ENCODE results near the gene TCP1.
"Not testable (repeated sequence)": the region's sequence is repeated elsewhere in the genome, so short reads cannot be mapped to it uniquely, and the experiment has no call there.

Gene TCP1

DNA sequence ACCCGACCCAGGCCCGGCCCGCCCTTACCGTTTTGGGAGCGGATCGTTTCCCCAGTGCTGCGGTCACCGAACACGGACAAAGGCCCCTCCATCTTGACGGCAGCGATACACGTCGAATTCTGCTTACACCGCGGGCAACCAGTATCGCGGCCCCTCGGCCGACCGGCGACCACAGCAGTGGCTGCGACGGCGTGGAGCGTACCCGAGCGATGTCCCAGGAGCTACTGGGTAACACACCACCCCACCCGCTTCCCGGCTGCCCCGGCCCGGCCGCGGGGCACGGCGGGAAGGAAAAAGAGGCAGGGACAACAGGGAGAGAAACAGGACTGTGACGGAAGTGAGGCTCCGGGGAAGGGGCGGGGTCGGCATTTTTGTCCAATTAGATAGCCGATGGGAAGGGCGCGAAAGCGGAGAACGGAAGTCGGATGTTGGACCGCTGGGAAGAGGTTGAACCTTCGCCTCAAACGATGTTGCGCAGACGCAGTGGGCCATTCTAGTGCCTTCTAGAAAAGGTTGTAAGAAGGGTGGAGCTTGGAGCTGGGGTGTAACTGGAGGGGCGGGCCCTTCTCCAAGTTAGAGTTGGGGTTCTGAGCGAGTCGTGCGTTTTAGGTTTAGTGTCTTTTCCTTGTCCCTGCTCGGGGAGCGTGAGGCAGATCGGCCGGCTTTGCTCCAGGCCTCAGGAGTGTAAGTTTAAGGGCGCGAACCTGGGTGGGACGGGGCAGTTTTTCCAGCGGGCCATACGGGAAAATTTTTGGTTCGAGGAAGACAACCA, at the start of gene TCP1:
TCP1 (minus strand) TSS at position 226 of the 772 bp plus-strand sequence; CDS start at position 92, 134 bp downstream.
- peak; percentile 99 for DNase-seq

DNA sequence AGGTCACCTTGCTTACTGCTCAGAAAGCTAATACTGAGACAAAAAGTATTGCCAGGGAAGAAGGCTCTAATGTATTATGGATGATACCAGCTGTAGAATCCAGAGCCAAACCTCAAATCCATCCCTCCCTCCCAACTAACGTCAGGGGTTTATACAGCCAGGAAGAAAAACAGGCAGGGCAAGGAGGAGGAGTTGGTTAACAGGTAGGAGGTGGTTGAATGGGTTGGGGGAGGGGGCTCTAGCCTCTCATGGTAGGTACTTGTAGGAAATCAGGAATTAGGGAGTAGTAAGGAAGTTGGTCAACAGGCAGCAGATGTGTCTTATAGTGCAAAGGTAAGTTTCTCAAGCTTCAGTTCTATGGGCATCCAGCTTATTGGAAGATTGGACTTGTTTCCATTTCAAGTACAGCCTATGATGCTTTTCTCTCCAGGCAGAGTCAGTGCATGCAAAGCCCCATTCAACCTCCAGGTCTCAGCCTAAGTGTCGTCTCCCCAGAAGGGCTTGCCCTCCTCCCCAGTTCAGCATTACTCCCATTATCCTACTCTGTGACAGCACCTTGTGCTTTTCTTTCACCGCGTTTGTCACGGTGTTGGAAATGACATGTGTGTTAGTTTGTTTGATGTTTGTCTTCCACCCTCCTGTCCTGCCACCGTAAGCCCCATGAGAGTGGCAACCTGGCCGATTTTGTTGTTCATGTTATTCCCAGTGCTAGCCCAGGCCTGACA, 48.8 kb upstream of the TCP1 start:
- DNase-seq, result no peak

DNA sequence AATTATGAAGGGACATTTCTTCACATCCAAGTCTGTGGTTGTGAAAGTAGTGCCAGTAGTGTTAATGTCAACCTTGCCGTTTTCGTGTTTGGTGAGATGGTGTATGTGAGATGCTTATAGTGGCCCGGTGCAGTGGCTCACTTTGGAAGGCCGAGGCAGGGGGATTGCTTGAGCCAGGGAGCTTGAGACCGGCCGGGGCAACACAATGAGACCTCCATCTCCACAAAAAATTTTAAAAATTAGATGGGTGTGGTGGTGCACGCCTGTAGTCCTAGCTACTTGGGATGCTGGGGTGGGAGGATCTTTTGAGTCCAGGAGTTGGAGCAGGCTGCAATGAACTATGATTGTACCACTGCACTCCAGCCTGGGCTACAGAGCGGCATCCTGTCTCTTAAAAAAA, 48.1 kb upstream of the TCP1 start:
- DNase-seq, result no peak

DNA sequence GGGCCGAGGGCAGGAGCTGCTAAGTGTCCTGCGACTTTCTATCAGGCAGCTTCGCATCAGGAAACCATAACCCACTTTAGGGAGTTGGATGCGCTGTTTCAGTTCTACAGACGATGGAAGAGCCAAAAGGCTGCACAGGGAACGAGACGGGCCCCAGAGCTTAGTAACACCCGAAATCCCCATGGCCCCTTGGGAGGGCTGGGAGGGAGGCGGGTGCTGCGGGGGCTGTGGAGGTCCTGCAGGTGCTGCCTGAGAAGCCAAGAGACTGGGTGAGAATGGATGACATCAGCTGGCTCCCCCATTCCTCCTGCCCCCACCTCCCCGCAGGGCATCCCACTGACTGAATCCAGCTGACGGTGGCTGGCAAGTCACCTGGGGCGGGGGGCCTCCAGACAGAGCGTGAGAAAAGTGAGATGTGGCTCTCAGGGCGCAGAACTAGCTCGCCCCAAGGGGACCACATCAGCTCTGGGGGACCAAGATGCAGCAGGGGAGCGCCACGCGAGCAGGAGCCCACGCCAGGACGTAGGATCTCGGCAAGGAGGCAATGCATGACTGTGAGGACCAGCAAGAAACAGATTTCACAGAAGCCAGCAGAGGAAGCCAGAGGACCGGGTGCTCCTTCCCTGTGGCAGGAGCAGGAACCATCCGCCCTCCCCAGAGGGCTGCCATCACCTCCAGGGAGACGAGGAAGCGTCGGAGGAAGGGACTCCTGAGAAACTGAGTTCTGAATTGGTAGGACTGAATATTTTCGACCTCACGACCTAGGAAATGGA, 47.5 kb upstream of the TCP1 start:
- DNase-seq, result no peak

DNA sequence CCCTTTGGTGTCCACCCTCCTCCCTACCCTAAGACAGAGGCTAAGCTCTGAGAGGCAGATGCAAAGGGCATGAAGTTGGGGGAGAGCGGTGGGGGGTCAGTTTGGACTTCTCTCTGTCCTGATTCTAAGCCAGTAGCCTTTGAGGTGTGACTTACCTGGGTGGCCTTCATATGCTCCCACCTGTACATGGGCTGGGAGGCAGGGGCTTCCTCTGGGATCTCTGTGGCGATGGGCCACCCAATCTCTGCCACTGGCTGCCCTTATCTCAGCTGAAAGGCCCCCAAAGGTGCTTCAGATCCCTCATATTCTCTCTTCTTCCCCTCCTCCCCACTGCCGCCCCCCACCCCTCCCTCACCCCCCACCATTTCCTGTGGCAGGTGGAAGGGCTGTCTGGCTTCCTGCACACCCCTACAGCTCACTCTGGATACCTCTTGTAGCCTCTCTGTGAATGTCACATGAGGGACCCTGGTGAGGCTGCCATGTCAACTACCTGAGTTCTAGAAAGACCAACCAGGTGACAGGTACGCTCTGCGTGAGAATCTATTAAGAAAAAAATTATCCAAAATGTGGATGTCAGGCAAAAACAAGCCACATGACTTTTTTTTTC, 44.7 kb upstream of the TCP1 start:
- DNase-seq, result no peak

DNA sequence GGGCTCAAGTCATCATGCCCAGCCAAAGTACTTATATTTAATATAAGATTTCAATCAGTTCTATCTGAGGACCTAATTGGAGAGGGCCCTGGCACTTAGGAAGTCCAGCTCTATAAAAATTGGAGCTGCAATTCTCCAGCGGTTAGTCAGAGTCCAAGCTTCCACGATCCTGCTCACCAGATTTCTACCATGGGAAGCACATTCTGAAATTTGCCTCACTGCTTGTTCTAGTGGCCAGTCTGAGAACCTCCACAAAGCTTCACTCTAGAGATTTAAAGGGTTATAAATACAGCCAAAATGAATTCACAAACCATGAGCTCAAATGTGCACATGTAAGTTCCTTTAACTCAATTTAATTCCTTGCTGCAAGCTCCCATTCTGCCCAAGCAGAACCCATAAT, 44.2 kb upstream of the TCP1 start:
- no peak for DNase-seq

DNA sequence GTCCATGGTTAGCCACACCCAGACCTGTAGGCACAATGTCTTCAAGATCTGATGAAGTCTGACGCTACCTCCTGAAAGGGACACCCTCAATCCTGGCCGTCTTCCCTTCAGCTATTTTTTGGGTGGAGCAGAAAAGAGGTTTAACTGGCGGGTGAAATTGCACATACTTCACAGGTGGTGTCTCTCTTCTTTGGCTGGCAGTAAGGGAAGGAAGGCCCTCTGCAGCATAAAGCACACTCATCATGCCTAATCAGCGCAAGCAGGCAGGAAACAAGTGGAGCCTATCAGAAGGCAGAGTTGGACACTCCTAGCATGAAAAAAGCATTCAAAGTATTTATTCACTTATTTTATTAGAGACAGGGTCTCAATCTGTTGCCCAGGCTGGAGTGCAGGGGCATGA, 43.5 kb upstream of the TCP1 start:
- no peak for DNase-seq

DNA sequence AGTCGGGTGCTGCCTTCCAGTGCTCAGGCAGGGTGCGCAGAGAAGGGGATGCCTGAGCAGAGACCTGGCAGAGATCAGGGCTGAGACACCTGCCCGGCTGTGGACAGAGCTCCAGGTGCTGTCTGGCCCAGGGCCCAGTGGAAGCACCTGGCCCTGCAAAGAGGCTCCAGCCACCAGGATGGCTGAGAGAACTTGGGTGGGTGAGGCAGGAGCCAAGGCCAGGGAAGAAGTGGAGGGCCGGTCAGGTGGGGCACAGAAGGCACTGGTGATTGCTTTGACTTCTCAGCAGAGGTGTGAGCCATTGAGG, 41.9 kb upstream of the TCP1 start:
- DNase-seq, result no peak

DNA sequence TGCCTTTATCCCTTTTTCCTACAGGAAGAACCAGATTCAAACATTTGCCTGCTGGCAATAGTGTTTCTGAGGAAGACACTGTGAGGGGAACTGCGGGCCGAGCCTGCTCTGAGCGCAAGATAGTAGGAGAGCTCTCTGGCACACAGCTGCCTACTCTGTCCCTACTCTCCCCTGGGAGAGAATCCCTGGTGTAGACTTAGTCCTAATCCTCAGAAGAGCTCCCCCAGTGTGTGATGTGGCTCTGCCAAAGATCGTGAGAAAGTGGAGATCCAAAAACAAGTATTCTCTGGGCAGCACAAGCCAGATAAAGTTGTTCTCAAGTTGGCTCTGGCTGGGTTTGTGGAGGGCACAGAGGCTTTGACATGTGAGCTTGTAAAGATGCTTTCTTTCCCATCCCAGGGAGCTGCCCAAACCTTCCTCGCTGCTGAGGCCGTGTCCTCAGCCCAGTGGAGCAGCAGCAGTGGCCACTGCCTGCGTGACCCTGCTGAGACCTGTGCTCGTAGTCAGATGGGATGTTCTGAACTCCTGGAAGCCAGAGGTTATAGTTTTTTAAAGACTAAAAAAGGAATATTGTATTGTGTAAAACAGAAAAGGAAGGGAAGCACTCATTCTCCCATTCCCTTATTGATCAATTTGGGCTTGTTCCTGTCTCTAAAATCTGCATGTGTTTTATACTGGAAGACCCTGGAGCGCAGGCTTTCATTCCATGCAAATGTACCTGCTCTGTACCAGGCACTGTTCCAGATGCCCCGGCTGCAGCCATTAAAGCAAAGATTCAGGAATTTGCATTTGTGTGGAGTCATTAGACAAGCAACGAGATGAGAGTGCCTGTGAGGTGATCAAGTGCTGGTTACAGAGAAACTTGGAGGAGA, 41.3 kb upstream of the TCP1 start:
- DNase-seq, result no peak

DNA sequence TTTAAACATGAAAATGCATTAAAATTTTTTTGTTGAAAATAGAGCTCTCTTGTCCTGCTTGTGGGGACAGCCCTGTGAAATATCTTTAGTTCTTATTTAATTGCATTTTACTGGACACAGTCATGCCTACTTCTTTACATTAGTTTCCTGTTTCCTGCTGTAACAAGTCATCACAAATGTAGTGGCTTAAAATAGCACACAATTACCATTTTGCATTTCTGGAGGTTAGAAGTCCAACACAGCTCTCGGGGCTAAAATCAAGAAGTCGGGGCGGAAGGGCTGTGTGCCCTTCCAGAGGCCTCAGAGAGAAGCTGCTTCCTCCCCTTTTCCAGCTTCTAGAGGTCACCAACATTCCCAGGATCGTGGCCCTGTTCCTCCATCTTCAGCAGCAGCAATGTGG, 40.1 kb upstream of the TCP1 start:
- no peak for DNase-seq

DNA sequence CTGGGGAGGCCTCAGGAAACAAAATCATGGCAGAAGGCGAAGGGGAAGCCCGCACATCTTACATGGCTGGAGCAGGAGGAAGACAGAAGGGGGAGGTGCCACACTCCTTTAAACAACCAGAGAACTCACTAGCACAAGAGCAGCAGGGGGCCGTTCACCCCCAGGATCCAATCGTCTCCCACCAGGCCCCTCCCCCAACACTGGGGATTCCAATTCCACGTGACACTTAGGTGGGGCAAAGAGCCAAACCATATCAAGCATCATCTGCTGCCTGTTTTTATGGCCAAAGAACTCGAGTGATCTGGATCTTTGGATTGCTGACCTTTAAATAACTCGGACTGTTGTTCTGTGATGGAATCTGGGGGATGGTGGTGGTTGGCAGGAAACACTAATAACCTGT, 38.7 kb upstream of the TCP1 start:
- no peak for DNase-seq

DNA sequence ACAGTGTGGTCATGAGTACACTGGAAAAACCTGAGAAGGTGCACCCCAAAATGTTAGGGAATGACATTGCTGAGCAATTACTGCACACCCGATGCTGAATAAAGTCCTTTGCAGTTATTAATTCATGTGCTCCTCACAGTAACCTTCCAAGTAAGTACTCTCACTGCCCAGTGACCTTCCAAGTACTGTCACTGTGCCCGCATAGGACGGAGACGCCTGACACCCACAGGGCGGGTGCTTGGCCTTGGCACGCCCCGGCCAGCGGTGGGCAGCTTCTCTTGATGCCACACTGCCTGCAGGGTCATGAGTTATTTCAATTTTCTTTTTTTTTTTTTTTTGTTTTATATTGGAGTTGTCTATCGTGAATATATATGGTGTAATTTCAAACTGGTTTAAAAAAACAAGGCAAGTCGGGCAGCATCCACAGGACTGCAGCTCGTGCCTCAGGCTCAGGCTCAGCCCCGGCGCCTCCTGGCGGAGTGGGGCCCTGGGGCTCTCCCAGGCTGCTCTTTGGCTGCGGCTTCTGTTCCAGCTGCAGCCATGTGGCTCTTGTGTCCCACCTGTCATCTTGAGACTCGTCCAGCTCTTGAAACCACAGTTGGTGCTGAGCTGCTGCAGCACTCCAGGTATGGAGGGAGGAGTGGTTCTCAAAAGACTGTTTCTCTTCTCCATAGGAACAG, 37.7 kb upstream of the TCP1 start:
- DNase-seq, result no peak

DNA sequence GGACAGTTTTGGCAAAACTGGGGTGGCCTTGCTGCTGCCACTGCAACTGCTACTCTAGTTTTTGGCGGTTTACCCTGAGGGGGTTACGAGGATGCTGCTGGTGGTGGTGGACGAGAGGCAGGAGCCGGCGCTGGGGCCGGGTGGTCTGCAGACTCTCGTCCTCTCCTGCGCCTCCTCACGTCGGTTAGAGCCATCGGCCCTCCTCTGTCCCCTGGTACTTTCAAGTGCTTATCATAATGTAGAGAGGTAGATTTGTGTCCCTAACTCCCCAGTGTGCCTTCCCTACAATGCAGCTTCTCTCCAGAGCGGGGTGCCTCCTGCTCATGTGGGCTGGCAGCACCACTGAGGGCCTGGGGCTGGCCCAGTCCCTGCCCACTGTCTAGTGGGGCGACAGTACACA, 36.6 kb upstream of the TCP1 start:
- no peak for DNase-seq

DNA sequence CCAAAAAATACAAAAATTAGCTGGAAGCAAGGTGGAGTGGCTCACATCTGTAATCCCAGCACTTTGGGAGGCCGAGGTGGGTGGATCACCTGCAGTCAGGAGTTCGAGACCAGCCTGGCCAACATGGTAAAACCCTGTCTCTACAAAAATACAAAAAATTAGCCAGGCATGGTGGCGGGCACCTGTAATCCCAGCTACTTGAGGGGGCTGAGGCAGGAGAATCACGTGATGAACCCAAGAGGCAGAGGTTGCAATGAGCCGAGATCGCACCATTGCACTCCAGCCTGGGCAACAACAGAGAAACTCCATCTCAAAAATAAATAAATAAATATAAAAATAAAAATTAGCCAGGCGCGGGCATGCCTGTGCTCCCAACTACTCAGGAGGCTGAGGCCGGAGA, 35.3 kb upstream of the TCP1 start:
- not testable (repeated sequence) for DNase-seq

DNA sequence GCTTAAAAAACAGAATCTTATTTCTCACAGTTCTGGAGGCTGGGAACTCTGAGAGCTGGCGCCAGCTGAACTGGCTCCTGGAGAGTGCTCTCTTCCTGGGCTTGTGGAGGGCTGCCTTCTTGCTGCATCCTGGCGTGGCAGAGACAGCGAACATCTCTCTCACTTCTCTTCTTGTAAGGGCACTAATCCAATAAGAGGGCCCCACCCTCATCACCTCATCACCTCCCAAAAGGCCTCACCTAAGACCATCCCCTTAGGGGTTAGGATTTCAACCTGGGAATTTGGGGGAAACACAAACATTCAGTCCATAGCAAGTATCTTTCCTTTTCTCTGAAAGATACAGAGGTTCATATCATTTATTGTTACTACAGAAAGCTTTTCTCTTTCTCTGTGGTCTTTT, 34.6 kb upstream of the TCP1 start:
- no peak for DNase-seq

DNA sequence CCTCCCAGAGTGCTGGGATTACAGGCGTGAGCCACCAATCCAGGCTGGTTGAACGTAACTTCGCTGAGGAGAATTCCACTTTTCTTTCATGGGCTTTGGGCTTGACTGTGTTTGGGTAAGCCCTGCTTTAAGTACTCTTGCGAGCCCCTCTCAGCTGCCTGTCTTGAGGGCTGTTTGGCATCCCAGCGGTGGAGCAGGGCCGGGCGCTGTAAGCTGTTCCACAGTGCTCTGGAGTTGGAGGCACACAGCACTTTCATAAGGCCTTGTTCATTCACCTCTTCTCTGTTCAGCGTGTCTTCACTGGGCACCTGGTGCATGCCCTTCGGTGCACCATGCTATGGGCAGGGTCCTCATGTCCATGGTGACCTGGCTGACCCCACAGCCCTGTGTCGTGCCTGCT, 32.3 kb upstream of the TCP1 start:
- DNase-seq, result no peak

DNA sequence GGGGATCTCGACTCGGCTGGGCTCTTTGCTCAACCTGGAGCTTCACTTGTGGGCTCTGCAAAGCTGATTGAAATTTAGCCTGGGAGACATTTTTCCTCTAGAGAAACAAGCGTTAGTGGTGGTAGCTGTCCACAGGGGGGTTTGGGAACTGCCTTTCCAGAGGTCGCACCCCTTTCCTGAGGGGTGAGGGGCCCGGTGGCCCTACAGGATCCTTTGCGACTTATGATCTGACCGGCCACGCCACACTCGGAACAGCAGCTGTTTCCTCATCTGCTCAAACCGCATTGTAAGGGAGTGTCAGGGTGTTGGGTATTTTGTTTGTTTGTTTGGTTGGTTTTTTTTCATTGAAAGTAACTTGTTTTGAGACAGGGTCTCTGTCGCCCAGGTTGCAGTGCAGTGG, 31.7 kb upstream of the TCP1 start:
- DNase-seq, result no peak

DNA sequence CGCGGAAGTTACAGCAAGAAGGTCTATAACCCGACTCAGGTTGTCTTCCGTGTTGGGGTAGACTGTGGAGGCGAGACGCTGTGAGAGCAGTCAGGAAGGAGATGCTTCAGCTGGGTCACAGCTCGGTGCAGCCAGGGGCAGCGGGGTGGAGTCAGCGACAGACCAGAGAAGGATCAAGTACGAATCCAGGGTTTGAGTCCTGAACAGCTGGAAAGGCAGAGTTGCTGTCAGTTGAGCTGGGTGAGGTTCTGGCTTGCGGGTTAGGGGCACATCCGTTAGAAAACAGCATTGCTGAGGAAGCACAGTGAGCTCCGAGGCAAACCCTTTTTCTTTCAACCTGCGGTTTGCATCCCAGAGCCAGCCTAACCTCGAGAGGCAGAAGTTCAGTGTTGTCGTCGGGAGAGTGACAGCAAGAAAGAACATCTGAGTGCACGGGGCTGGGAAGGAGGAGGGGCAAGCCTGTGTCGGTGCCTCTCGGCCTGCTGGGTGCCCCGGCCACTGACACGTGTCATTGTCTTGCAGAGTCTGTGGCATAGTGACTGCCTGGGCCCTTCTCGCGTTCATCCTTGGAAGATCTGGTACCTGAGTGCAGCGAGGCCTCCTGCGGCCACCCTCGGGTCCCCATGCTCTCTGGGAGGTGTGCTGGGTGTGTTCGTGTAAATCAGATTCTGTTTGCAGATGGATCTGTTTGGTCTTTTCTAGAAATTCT, 30.7 kb upstream of the TCP1 start:
- peak in 1 of 2 donors; percentile 18 for DNase-seq

DNA sequence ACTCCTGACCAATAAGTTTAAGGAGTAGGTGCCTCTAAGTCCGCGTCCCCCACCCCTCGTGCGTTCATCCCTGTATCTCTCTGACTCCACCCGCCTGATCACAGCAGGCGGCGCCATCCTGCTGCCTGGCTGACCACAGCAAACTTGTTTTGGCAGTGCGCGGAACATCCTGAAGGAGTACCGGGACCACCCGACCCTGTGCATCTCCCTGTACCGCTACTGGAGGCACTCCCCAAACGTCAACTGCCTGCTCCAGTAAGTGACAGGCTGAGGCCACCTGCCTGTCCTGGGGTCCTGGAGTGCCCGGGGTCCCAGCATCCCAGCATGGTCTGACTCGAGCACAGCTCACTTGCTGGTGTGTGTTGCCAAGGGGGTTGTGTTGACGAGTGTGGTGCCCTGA, 29.7 kb upstream of the TCP1 start:
- DNase-seq, result no peak

DNA sequence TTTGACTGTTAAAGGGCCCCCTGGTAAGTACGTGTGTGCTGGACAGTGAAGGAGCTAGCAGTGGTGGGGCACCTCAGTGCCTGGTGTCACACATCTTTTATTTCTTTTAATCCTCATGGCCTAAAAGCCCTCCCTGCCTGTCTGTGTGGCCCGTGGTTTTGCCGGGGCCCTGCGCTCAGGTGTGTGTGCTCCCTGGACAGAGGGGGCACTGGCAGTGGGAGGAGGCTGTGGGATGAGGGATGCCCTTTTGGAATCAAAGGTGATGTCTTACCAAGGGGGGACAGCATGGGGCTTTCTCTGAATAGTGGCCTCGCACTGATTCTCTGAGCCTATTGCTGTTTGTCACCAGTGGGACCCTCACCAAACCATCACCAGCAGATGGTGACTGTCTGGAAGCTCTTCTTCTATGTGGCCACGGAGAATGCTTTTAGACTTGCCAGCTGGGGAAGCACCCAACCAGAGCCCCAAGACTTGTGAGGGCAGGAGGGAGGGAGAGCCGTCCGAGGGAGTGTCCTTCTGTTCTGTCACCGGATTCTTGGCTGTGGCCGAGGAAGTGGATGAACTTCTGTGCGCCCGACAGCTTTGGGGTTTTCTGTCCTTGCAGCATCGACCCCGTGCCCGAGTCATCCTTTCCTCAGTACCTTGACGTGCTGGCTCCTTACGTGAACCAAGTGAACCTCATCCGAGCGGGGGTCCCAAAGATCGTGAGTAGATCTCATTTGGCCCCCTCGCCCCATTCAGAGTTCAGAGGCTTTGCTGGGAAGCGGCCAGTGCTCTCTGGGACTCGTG, 28.7 kb upstream of the TCP1 start:
- DNase-seq, result no peak
